HCT116 (cell line): Measurements from ENCODE around the gene TWSG1. TPM values are rescaled to one million over a fixed set of nuclear protein-coding genes. Genes with fewer than 3 reads are reported as not detected.

Experiments
- ATAC-seq: fragments of 200-7000 bp; cut with Tn5 transposase; 2 replicates; pipeline ENCODE4 v1.9.1; 2020; ENCODE audit warnings: mild to moderate bottlenecking, moderate library complexity
- BruUV-seq: library from RNA; stranded (reverse); fragments of 400-500 nt; replicated peaks from 2 replicates; lab custom pipeline; 2021; lab: Mats Ljungman, UMichigan
- CTCF ChIA-PET: fragments of 300-600 bp; sonication (Branson Sonifier 250); formaldehyde crosslinking; loops from one replicate; lab custom pipeline; 2021; ENCODE audit warnings: antibody characterized with exemption; lab: Charles Lee
- POLR2A ChIA-PET: fragments of 300-600, 350-600 bp; sonication (Branson Sonifier 250); formaldehyde crosslinking; loops from one replicate; lab custom pipeline; 2021; ENCODE audit warnings: antibody characterized with exemption; lab: Charles Lee
- RAD21 ChIA-PET, 2 experiments: fragments of 300-600 bp; sonication (Branson Sonifier 250); formaldehyde crosslinking; loops; one replicate each; lab custom pipeline; 2023; ENCODE audit warnings: low total read pairs in 2 of 2; ENCODE audit not compliant: uncharacterized antibody in 2 of 2, unreplicated experiment in 2 of 2, low non-redundant PET in 1 of 2; lab: Charles Lee
- DNase-seq: peaks from one replicate; pipeline ENCODE4 v3.0.0-alpha.2; 2010; ENCODE audit warnings: low read depth, low spot score
- H2AFZ ChIP-seq: fragments of 200-600 bp; shearing (Covaris generic), sonication (generic); 2 replicates; pipeline ENCODE4 v1.6.1; 2017; ENCODE audit warnings: low read depth, mixed run types, mixed read lengths, antibody characterized with exemption, low read length; ENCODE audit not compliant: poor library complexity, severe bottlenecking
- H3K27ac ChIP-seq: 2 replicates; pipeline ENCODE4 v1.5.1; 2012; ENCODE audit warnings: low read depth, low read length
- H3K27me3 ChIP-seq: fragments of 200-600 bp; sonication (generic); 2 replicates; pipeline ENCODE4 v1.6.1; 2016; ENCODE audit warnings: mixed run types, low read length, mixed read lengths; ENCODE audit not compliant: insufficient read depth
- H3K36me3 ChIP-seq, 2 experiments: fragments of 200-500 bp in 1 of 2; fragments of 200-600 bp in 1 of 2; sonication (Bioruptor generic) in 1 of 2; sonication (generic) in 1 of 2; 2 replicates each; pipeline versions ENCODE4 v1.5.1 to v1.6.1; 2014 to 2016; ENCODE audit warnings: low read length in 2 of 2, inconsistent platforms in 1 of 2, mixed read lengths in 1 of 2, mixed run types in 1 of 2; ENCODE audit not compliant: insufficient read depth in 2 of 2, control insufficient read depth in 1 of 2
- H3K4me1 ChIP-seq, 2 experiments: fragments of 200-600 bp in 1 of 2; sonication (generic) in 1 of 2; 2 replicates each; pipeline versions ENCODE4 v1.5.1 to v1.6.1; 2012 to 2017; ENCODE audit warnings: low read length in 2 of 2, inconsistent platforms in 1 of 2, mild to moderate bottlenecking in 1 of 2, mixed read lengths in 1 of 2, mixed run types in 1 of 2, moderate library complexity in 1 of 2; ENCODE audit not compliant: insufficient read depth in 2 of 2, control insufficient read depth in 1 of 2
- H3K4me2 ChIP-seq: fragments of 200-600 bp; sonication (generic); 2 replicates; pipeline ENCODE4 v1.6.1; 2017; ENCODE audit warnings: mixed run types, low read length, mixed read lengths
- H3K4me3 ChIP-seq, 2 experiments: fragments of 200-600 bp in 1 of 2; sonication (generic) in 1 of 2; replicated peaks in 1 of 2; 2 replicates each; pipeline ENCODE4 v1.5.1; 2011 to 2016; ENCODE audit warnings: low read length in 2 of 2, control low read depth in 1 of 2, low read depth in 1 of 2, mild to moderate bottlenecking in 1 of 2, mixed read lengths in 1 of 2, mixed run types in 1 of 2
- H3K79me2 ChIP-seq: fragments of 200-600 bp; sonication (generic); 2 replicates; pipeline ENCODE4 v1.6.1; 2017; ENCODE audit warnings: mild to moderate bottlenecking, mixed run types, low read length, moderate library complexity, mixed read lengths; ENCODE audit not compliant: insufficient read depth
- H3K9ac ChIP-seq: fragments of 200-600 bp; sonication (generic); 2 replicates; pipeline ENCODE4 v1.6.1; 2016; ENCODE audit warnings: low read length, mixed read lengths
- H3K9me2 ChIP-seq: fragments of 200-600 bp; sonication (generic), shearing (Covaris generic); 2 replicates; pipeline ENCODE4 v1.6.1; 2017; ENCODE audit warnings: mixed run types, mild to moderate bottlenecking, moderate library complexity; ENCODE audit not compliant: insufficient read depth
- H3K9me3 ChIP-seq, 2 experiments: fragments of 200-500 bp in 1 of 2; fragments of 200-600 bp in 1 of 2; sonication (Bioruptor generic) in 1 of 2; sonication (generic) in 1 of 2; 2 replicates each; pipeline ENCODE4 v1.6.1; 2014 to 2017; ENCODE audit warnings: low read length in 2 of 2, mixed read lengths in 2 of 2, inconsistent platforms in 1 of 2, low read depth in 1 of 2, mild to moderate bottlenecking in 1 of 2, mixed run types in 1 of 2, moderate library complexity in 1 of 2; ENCODE audit not compliant: control insufficient read depth in 1 of 2, insufficient read depth in 1 of 2
- H4K20me1 ChIP-seq: fragments of 200-600 bp; sonication (generic), shearing (Covaris generic); 2 replicates; pipeline ENCODE4 v1.6.1; 2017; ENCODE audit warnings: mixed run types, mild to moderate bottlenecking, moderate library complexity; ENCODE audit not compliant: insufficient read depth
- ATF3 ChIP-seq: IDR thresholded peaks from 2 replicates; pipeline ENCODE4 v1.6.1; 2012
- CBX3 ChIP-seq: IDR thresholded peaks from 2 replicates; pipeline ENCODE4 v1.6.1; 2012; ENCODE audit warnings: low read depth
- CTCF ChIP-seq, 3 experiments: fragments of 200-600 bp in 1 of 3; sonication (generic) in 1 of 3; IDR thresholded peaks in 2 of 3; conservative IDR thresholded peaks in 1 of 3; 2 replicates each; pipeline ENCODE4 v1.5.1; 2012 to 2017; ENCODE audit warnings: low read depth in 2 of 3, low read length in 2 of 3, antibody characterized with exemption in 1 of 3, borderline replicate concordance in 1 of 3, control low read depth in 1 of 3, mild to moderate bottlenecking in 1 of 3, mixed read lengths in 1 of 3, mixed run types in 1 of 3, moderate library complexity in 1 of 3; ENCODE audit not compliant: insufficient read depth in 1 of 3
- ELF1 ChIP-seq: IDR thresholded peaks from 2 replicates; pipeline ENCODE4 v1.6.1; 2012; ENCODE audit warnings: low read depth, borderline replicate concordance
- EZH2phosphoT487 ChIP-seq: fragments of 200-600 bp; IDR thresholded peaks from 2 replicates; pipeline ENCODE4 v1.6.1; 2018; ENCODE audit warnings: antibody characterized with exemption, borderline replicate concordance
- FOSL1 ChIP-seq: IDR thresholded peaks from 2 replicates; pipeline ENCODE4 v1.6.1; 2012; ENCODE audit warnings: low read depth
- MAX ChIP-seq: IDR thresholded peaks from 2 replicates; pipeline ENCODE4 v1.6.1; 2012
- POLR2A ChIP-seq: IDR thresholded peaks from 2 replicates; pipeline ENCODE4 v1.7.0; 2011; ENCODE audit warnings: borderline replicate concordance; ENCODE audit not compliant: insufficient read depth, insufficient read length; ENCODE audit errors: extremely low read depth
- POLR2AphosphoS5 ChIP-seq: IDR thresholded peaks from 2 replicates; pipeline ENCODE4 v1.6.1; 2011; ENCODE audit warnings: mild to moderate bottlenecking, low read depth, low read length, moderate library complexity
- RAD21 ChIP-seq: IDR thresholded peaks from 2 replicates; pipeline ENCODE4 v1.6.1; 2012; ENCODE audit warnings: low read depth, mild to moderate bottlenecking
- REST ChIP-seq: IDR thresholded peaks from 2 replicates; pipeline ENCODE4 v1.6.1; 2012; ENCODE audit warnings: low read depth
- SIN3A ChIP-seq: IDR thresholded peaks from 2 replicates; pipeline ENCODE4 v1.6.1; 2012; ENCODE audit warnings: low read depth
- SRF ChIP-seq: IDR thresholded peaks from 2 replicates; pipeline ENCODE4 v1.6.1; 2012; ENCODE audit warnings: low read depth
- TCF7L2 ChIP-seq: IDR thresholded peaks from 2 replicates; pipeline ENCODE4 v1.7.0; 2011; ENCODE audit warnings: borderline replicate concordance, inconsistent platforms; ENCODE audit not compliant: insufficient read depth, insufficient read length; ENCODE audit errors: extremely low read depth
- ZBTB33 ChIP-seq: IDR thresholded peaks from 2 replicates; pipeline ENCODE4 v1.6.1; 2011; ENCODE audit warnings: mild to moderate bottlenecking, low read length, moderate library complexity; ENCODE audit not compliant: insufficient replicate concordance; ENCODE audit errors: extremely low read depth
- intact Hi-C: fragments of 100-400 bp; cut with micrococcal nuclease; formaldehyde crosslinking; loops from 2 replicates; pipeline ENCODE4 v1.10.0; 2022
- total RNA-seq: library from RNA; stranded (reverse); gene quantifications from one replicate; pipeline ENCODE4 v1.2.1, GENCODE V29; 2021; ENCODE audit not compliant: unreplicated experiment

Gene TWSG1
- total RNA-seq, 1 experiment from 2014 or later = 35.7 TPM

GRCh38 chr18:9380101-9380500 is 45.5 kb downstream of the TWSG1 start:
- no peak overlapping the region for H2AFZ ChIP-seq
- no peak for ATAC-seq
- H3K4me3 ChIP-seq = no peak overlapping the region
- no peaks in the 10 kb centered on the region for H3K4me1 ChIP-seq
- H3K27ac ChIP-seq = no peak overlapping the region
- no peak overlapping the region for H3K9ac ChIP-seq
- no TSS peak for BruUV-seq
- no peak for TF ChIP-seq SIN3A
- TF ChIP-seq CBX3 = no peak
- TF ChIP-seq TCF7L2 = no peak
- TF ChIP-seq MAX = no peak
- no peak for TF ChIP-seq ZBTB33
- TF ChIP-seq POLR2A = no peak
- TF ChIP-seq ATF3 = no peak
- no peak for TF ChIP-seq CTCF (IDR thresholded peaks at IDR 0.05 in 2 of 3, conservative IDR thresholded peaks at IDR 0.05 in 1 of 3; ENCODE audit: borderline replicate concordance in 1 of 3, insufficient read depth in 1 of 3, low read depth in 2 of 3, low read length in 2 of 3)
- TF ChIP-seq SRF = no peak
- no peak for TF ChIP-seq RAD21
- no peak for TF ChIP-seq EZH2phosphoT487
- no peak for TF ChIP-seq REST
- TF ChIP-seq ELF1 = no peak
- no peak for TF ChIP-seq FOSL1
- no peak for TF ChIP-seq POLR2AphosphoS5
- RAD21 ChIA-PET = no interaction called here
- H3K79me2 ChIP-seq = no peaks in the 10 kb centered on the region
- CTCF ChIA-PET = no interaction called here
- no peaks in the 10 kb centered on the region for H3K27me3 ChIP-seq
- intact Hi-C loops = no loop called here
- H3K4me2 ChIP-seq = no peak overlapping the region
- H3K36me3 ChIP-seq = no peaks in the 10 kb centered on the region
- H3K9me3 ChIP-seq = no peaks in the 10 kb centered on the region
- POLR2A ChIA-PET = no interaction called here
- H4K20me1 ChIP-seq = no peaks in the 10 kb centered on the region
- no peaks in the 10 kb centered on the region for H3K9me2 ChIP-seq
- no peak for DNase-seq
